ENCODE data around the gene OBP2A.

DNA sequence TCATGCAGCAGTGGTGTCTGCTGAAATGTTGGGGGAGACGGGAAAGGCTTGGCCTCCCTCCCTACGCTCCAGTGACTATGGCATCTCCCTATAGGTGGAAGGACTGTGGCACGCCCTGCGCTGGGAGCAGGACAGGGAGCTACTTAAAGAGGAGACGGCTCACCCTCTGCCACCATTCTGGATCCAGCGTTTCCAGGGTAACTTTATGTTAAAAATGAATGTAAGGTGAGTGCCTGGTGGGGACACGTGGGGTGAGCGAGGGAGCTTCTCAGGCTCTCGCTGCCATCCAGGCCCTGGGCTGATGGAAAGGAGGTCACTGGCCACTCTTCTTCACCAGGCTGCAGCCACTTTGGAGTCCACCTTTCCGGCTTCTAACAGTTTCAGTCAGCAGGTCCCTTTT, 31.3 kb downstream of the OBP2A start:
- TF ChIP-seq, protein P1, sequence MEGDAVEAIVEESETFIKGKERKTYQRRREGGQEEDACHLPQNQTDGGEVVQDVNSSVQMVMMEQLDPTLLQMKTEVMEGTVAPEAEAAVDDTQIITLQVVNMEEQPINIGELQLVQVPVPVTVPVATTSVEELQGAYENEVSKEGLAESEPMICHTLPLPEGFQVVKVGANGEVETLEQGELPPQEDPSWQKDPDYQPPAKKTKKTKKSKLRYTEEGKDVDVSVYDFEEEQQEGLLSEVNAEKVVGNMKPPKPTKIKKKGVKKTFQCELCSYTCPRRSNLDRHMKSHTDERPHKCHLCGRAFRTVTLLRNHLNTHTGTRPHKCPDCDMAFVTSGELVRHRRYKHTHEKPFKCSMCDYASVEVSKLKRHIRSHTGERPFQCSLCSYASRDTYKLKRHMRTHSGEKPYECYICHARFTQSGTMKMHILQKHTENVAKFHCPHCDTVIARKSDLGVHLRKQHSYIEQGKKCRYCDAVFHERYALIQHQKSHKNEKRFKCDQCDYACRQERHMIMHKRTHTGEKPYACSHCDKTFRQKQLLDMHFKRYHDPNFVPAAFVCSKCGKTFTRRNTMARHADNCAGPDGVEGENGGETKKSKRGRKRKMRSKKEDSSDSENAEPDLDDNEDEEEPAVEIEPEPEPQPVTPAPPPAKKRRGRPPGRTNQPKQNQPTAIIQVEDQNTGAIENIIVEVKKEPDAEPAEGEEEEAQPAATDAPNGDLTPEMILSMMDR (IDR thresholded peaks at IDR 0.05) = no peak
- TF ChIP-seq POLR2A (IDR thresholded peaks at IDR 0.05) = no peak

Data from Peyer's patch (tissue), 4 donors.